Activated CD4-positive, alpha-beta T cell treated with anti-CD3 and anti-CD28 coated beads for 4 hours (primary cell): ENCODE measurements around the gene HIF1AN.
"Not testable (repeated sequence)": the region's sequence is repeated elsewhere in the genome, so short reads cannot be mapped to it uniquely, and the experiment has no call there.

Experiments
- DNase-seq, 2 donors: peaks; one replicate each; pipeline ENCODE4 v3.0.0-alpha.2; 2020

HIF1AN gene

GRCh38 chr10:100567826-100568225 lies 32.1 kb downstream of the HIF1AN start:
- no peak for DNase-seq

DNA sequence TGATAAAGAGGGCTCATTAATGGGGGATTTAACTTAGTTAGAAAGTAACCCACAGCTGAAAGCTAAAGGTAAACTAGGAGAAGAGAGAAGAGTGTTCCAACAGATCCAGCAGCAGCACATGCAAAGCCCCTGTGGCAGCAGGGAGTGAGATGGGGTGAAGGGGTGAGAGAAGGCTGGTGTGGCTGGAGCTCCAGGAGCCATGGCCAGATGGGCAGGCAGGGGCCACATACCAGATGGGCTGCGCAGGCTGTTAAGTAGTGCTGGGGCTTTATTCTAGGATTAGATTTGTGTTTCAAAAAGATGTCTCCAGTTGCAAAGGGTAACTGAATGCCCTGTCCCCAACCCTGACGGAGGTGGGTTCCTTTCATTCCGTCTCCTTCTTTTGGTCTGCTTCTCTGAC lies 33.2 kb downstream of the HIF1AN start:
- no peak for DNase-seq

GRCh38 chr10:100569687-100570481 lies 34.1 kb downstream of the HIF1AN start:
- no peak for DNase-seq

GRCh38 chr10:100570506-100570905 lies 34.8 kb downstream of the HIF1AN start:
- DNase-seq, result no peak

DNA sequence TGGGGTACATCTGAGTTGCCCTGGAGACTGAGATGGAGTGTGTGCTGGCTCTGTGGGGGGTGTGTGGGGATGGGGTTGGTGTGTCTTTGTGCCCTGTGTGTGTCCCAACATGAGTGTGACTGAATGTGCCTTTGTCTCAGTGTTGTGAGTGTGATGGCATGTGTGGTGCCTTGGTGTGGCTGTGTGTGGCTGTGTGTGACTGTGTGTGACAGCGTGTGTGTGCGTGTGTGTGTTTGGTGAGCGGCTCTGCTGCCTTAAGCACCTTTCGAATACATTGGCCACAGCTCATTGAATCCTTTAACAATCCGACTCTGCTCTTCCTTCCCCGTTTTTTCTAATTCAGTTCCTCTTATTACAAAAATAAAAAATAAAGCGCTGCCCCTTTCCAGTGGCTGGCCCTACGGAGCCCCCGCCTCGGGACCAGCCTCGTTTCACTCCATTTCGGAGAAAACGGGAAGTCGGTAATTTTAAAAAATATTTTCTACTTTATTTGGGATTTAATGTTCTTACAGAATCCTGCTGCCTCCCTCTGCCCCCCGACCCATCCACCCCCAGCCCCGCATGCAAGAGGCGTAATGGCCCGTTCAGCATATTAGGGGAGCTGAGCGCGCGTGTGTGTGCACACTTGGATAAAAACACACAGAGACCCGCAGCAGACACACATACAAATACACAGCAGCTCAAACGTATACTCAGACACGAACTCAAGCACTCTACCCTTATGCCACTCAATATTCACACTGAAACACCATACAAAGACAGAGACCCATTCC lies 35.5 kb downstream of the HIF1AN start:
- DNase-seq, result no peak

- DNase-seq, result not testable (repeated sequence)
Measured at GRCh38 chr10:100575146-100575545, 39.4 kb downstream of the HIF1AN start.

DNA sequence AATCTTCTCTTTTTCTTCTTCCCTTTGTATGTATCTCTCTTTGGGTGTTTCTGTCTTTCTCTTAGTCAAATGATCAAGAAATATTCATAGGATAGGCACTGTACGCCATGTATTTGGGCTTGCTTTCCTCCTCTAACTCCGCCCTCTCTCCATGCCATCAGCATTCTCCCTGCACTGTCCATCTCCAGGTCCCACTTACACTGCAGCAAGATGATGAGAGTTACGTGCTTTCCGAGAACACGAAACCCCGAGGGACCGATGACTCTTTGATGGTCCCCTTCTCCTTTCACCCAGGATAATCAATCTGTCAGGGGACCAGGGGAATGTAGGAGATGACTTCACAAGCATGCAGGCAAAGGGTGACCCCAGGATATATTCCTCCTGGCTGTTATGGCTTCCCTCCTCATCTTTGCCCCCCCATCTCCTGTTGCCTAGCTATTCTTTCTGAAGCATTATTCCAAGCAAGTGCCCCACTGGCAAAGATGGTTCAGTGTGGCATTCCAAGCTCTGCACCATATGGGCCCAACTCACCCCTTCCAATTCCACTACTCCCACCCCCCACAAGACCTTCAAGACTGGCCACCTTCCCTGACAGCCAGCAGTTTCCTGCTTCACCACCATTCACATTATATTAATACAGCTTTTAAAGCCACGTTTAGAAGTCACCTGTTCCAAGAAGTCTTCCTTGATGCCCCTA lies 40.0 kb downstream of the HIF1AN start:
- no peak for DNase-seq

DNA sequence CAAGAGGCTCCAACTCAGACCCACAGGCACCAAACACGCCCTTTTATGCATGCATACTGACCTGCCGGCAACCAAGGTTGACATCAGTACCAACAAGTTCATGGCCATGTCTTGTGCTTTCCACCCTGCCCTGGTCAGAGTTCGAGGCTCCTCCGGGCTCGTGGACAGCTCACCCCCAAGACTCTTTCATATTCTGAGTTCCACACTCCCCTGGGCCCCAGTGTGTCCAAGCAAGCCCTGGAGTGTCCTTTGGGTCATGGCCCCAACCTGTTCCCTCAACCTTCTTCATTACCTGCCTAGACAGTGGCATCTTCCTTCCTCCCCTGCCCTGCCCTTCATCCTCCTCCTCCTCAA lies 40.5 kb downstream of the HIF1AN start:
- DNase-seq, result no peak

GRCh38 chr10:100579261-100580090 lies 43.7 kb downstream of the HIF1AN start:
- no peak for DNase-seq

DNA sequence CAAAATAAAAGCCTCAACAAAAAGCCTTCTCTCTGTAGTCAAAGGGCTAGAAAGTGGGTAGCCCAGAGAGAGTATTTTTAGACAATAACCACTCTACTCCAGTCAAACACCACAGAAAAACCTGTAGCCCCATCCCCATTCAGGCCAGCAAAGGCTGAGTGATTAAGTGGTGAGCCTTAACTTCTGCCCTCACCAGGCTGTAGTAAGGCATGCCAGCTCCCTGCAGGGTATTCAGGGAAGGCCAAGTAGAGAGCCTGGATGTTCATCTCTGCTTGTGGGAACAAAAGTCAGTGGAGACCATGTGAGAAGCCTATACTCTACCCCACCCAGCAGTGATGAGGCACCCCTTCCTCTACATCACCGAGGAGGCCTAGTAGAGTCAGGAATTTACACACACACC lies 51.2 kb downstream of the HIF1AN start:
- no peak for DNase-seq

DNA sequence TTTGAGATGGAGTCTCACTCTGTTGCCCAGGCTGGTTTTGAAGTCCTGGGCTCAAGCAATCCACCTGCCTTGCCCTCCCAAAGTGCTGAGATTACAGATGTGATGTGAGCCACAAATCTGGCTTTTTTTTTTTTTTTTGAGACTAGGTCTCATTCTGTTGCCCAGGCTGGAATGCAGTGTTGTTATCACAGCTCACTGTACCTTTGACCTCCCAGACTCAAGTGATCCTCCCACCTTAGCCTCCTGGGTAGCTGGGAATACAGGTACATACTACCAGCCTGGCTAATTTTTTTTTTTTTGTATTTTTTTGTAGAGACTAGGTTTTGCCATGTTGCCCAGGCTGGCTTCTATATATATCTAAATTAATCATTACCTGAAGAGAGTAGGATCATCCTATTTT lies 62.4 kb downstream of the HIF1AN start:
- no peak for DNase-seq

GRCh38 chr10:100600218-100600617 lies 64.5 kb downstream of the HIF1AN start:
- no peak for DNase-seq

DNA sequence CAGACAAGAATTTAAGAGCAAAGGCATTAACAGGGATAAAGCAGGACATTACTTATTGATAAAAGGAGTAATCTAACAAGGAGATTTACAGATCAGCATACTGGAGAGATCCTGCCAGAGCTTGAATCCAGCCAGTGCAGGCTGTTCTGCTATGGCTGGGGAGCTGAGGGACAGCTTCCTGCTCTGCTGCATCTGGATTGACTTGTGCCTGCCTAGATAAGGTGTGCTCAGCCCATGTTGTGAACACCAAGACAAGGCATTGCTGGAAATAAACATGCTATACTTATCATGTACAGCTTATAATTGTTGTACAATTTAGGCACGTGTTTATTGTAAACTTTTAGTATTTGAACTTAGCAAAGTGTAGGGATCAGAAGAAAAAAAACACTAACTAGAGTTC lies 71.7 kb downstream of the HIF1AN start:
- DNase-seq, result no peak
